SJCRH30 (cell line): ENCODE data around the gene TRIAP1. TPM values are rescaled to one million over a fixed set of nuclear protein-coding genes. Genes with fewer than 3 reads are reported as not detected.
A peak's percentile ranks its signal among the peaks of the same experiment; 100 is the strongest.

Experiments
- DNase-seq, 2 experiments: peaks; one replicate each; pipeline ENCODE4 v3.0.0-alpha.2; 2015 to 2020
- H3K27ac ChIP-seq: fragments of 250-450 bp; sonication (Bioruptor Pico); 2 replicates; pipeline ENCODE4 v1.5.1; 2020; ENCODE audit warnings: mild to moderate bottlenecking, moderate library complexity
- H3K27me3 ChIP-seq: fragments of 250-450 bp; sonication (Bioruptor Pico); 2 replicates; pipeline ENCODE4 v1.5.1; 2020; ENCODE audit warnings: mild to moderate bottlenecking, moderate library complexity
- H3K36me3 ChIP-seq: fragments of 250-450 bp; sonication (Bioruptor Pico); 2 replicates; pipeline ENCODE4 v1.5.1; 2020; ENCODE audit warnings: mild to moderate bottlenecking, moderate library complexity
- H3K4me1 ChIP-seq: fragments of 250-450 bp; sonication (Bioruptor Pico); 2 replicates; pipeline ENCODE4 v1.5.1; 2020; ENCODE audit warnings: mild to moderate bottlenecking, moderate library complexity
- H3K4me3 ChIP-seq: fragments of 250-450 bp; sonication (Bioruptor Pico); 2 replicates; pipeline ENCODE4 v1.5.1; 2020; ENCODE audit warnings: mild to moderate bottlenecking, moderate library complexity
- H3K9me3 ChIP-seq: fragments of 250-450 bp; sonication (Bioruptor Pico); replicated peaks from 2 replicates; pipeline ENCODE4 v1.5.1; 2020; ENCODE audit warnings: mild to moderate bottlenecking, moderate library complexity
- total RNA-seq: library from RNA; depleted of rRNA; stranded (reverse); fragments of >200 nt; shearing (Covaris generic); gene quantifications from 2 replicates; pipeline ENCODE4 v1.2.3, GENCODE V29; 2014

The TRIAP1 gene
- total RNA-seq, 1 experiment from 2014 or later: 43.4 TPM

GRCh38 chr12:120474616-120474960, 28.4 kb upstream of the TRIAP1 start:
- H3K36me3 ChIP-seq: no peaks in the 10 kb centered on the region
- H3K9me3 ChIP-seq: no peaks in the 10 kb centered on the region
- H3K4me3 ChIP-seq: no peak overlapping the region
- H3K27ac ChIP-seq: no peak overlapping the region
- H3K27me3 ChIP-seq: no peaks in the 10 kb centered on the region
- DNase-seq: no peak
- H3K4me1 ChIP-seq: no peaks in the 10 kb centered on the region

- Histone ChIP-seq H3K27ac (no peak overlapping the region), H3K4me1 (no peaks in the 10 kb centered on the region), H3K9me3 (no peaks in the 10 kb centered on the region), H3K36me3 (no peaks in the 10 kb centered on the region), H3K27me3 (no peaks in the 10 kb centered on the region), H3K4me3 (no peak overlapping the region)
- no peak for DNase-seq
These were observed 27.8 kb upstream of the TRIAP1 start for GRCh38 chr12:120473807-120474615.

DNA sequence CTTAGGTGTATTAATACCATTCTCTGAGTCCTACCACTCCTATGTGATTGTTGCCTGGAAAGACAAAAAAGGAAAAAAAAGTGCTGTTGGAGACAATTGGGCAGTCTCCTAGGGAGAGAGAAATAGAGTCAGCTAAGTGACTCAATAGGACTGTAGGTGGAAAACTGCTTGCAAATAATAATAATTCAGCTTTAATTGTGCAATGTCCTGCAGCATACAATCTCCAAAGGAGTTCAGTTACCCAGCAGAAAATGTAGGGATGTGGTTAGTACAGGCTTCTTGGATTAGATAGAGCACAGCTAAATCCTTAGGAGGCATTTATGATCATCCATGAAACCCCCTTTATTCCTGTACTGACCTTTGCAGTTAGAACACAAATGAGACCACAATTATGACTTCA, 26.3 kb upstream of the TRIAP1 start:
- no peak overlapping the region for H3K27ac ChIP-seq
- H3K4me1 ChIP-seq: no peaks in the 10 kb centered on the region
- H3K4me3 ChIP-seq: no peak overlapping the region
- no peaks in the 10 kb centered on the region for H3K27me3 ChIP-seq
- H3K9me3 ChIP-seq: no peaks in the 10 kb centered on the region
- DNase-seq: no peak
- H3K36me3 ChIP-seq: peaks cover under 1% of the 10 kb centered on the region

DNA sequence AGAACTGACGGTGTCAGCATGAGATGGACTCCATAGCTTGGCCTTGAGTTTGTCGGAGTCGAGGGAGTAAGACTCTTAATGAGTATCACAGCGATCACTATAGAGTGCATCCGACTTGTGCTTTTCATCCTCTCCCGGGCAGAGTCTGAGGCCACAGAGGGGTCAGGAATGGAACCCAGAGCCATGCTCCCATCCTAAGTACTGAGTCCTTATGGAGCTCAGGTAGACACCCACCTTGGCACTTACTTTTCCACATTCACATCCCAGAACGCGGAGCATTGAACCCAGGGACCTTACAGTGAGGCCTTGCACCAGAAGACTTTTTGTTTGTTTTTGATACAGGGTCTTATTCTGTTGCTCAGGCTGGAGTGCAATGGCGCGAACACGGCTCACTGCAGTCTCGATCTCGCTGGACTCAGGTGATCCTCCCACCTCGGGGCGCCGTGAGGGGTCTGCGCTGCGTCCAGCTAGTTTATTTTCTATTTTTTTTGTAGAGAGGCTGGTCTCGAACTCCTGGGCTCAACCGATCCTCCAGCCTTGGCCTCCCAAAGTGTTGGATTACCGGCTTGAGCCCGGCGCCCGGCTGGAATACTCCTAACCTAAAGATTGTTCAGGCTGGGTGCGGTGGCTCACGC, 24.1 kb upstream of the TRIAP1 start:
- Histone ChIP-seq H3K27ac (no peak overlapping the region), H3K36me3 (peaks cover 21% of the 10 kb centered on the region), H3K4me1 (no peaks in the 10 kb centered on the region), H3K27me3 (no peaks in the 10 kb centered on the region), H3K9me3 (no peaks in the 10 kb centered on the region), H3K4me3 (peak overlapping the region; percentile 92)
- no peak for DNase-seq

DNA sequence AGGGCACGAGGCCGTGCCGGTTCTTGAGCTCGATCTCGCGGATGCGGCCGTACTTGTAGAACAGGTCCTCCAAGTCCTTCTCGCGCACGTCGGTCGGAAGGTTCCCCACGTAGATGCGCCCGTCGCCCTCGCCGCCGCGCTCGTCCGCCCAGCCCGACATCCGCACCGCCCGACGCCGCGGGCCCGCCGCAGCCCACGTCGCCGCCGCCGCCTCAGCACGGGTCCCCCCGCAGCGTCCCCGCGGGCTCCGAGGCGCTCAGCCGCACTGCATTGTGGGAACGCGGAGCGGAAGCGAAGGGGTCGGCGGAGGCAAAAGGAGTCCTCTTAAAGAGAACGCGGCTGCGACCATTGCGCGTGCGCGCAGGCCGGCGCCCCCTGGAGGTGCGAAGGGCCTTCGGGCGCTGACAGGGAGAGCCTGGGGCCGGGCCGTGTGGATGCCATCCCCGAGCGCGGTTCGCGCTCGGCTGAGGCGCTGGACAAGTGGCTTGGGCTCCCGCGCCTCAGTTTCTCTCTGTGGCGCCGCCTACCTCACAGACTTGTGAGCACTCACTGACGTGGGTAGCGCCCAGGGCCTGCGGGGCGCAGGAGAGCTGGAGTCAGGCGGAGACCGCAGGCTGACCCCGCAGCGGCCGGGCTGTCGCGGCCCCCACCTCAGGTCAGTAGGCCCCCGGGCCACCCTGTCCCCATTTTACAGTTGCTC, 23.4 kb upstream of the TRIAP1 start, which contains the start of gene SRSF9:
TSS of gene SRSF9 (minus strand) at position 299 of the 700 bp plus-strand sequence. CDS start at position 160, 139 bp downstream.
- Histone ChIP-seq H3K27ac (peak within 1 kb of the TSS; percentile 60), H3K9me3 (no peaks in the 10 kb centered on the region), H3K4me1 (no peaks in the 10 kb centered on the region), H3K4me3 (peak within 1 kb of the TSS; percentile 92), H3K36me3 (peaks cover 28% of the 10 kb centered on the region), H3K27me3 (no peaks in the 10 kb centered on the region)
- peak; percentile 95 to 97 for DNase-seq

GRCh38 chr12:120468821-120469449, 22.8 kb upstream of the TRIAP1 start:
- Histone ChIP-seq H3K36me3 (peaks cover 35% of the 10 kb centered on the region), H3K9me3 (no peaks in the 10 kb centered on the region), H3K4me1 (no peaks in the 10 kb centered on the region), H3K27ac (peak overlapping the region; percentile 60), H3K27me3 (no peaks in the 10 kb centered on the region), H3K4me3 (peak overlapping the region; percentile 92)
- no peak for DNase-seq

GRCh38 chr12:120468325-120468820, 22.2 kb upstream of the TRIAP1 start:
- peak; percentile 38 to 55 for DNase-seq
- H3K4me3 ChIP-seq: peak overlapping the region; percentile 92
- no peaks in the 10 kb centered on the region for H3K4me1 ChIP-seq
- H3K27ac ChIP-seq: peak overlapping the region; percentile 60
- no peaks in the 10 kb centered on the region for H3K9me3 ChIP-seq
- H3K27me3 ChIP-seq: no peaks in the 10 kb centered on the region
- peaks cover 40% of the 10 kb centered on the region for H3K36me3 ChIP-seq

GRCh38 chr12:120467439-120467838, 21.3 kb upstream of the TRIAP1 start:
- DNase-seq: no peak

GRCh38 chr12:120466560-120467315, 20.6 kb upstream of the TRIAP1 start:
- DNase-seq: peak; percentile 26 to 59
- no peaks in the 10 kb centered on the region for H3K4me1 ChIP-seq
- H3K9me3 ChIP-seq: no peaks in the 10 kb centered on the region
- H3K27ac ChIP-seq: no peak overlapping the region
- no peak overlapping the region for H3K4me3 ChIP-seq
- no peaks in the 10 kb centered on the region for H3K27me3 ChIP-seq
- H3K36me3 ChIP-seq: peaks cover 56% of the 10 kb centered on the region

More at GRCh38 chr12:120467439-120467838, 21.3 kb upstream of the TRIAP1 start:
- Histone ChIP-seq H3K27ac (no peak overlapping the region), H3K4me3 (no peak overlapping the region), H3K27me3 (no peaks in the 10 kb centered on the region), H3K4me1 (no peaks in the 10 kb centered on the region), H3K36me3 (peaks cover 50% of the 10 kb centered on the region), H3K9me3 (no peaks in the 10 kb centered on the region)

DNA sequence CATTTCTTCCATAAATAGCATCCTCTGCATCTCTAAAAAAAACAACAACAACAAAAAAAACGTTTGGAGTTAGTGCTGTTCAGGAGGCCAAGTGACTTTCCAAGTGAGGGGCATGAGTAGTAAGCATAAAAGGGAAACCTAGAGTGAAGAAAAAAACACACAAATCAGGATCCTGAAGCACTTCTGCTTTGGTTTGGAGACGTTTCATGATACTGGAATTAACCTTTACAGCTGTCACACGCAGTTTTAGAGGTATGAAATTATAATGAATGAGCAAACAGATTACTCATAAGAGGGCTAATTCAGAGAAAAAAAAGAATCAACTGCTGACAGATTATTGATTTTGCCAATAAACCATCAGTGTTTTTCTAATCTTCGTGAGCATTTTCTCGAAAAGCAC, 19.6 kb upstream of the TRIAP1 start:
- no peaks in the 10 kb centered on the region for H3K9me3 ChIP-seq
- no peak for DNase-seq
- H3K36me3 ChIP-seq: peaks cover 64% of the 10 kb centered on the region
- no peaks in the 10 kb centered on the region for H3K27me3 ChIP-seq
- H3K27ac ChIP-seq: no peak overlapping the region
- H3K4me1 ChIP-seq: no peaks in the 10 kb centered on the region
- H3K4me3 ChIP-seq: no peak overlapping the region

DNA sequence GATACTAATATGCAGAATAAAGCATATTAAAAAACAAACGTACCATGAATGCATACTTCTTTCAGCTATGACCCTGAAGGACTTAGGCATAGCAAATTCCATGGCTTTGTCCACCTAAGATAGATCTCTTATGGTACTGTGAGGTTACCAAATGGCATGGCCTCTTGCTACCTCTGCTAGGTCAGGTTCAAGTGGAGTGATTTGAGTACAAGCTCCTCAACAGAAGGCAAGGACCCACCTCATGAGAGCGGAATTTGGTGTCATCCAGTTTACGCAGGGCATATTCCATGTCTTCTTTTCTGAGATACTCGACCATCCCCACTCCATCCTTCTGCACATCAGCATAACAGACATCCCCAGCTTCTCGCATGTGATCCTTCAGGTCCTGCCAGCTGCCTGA, 17.5 kb upstream of the TRIAP1 start:
- Histone ChIP-seq H3K9me3 (no peaks in the 10 kb centered on the region), H3K27ac (no peak overlapping the region), H3K27me3 (no peaks in the 10 kb centered on the region), H3K36me3 (peaks cover 81% of the 10 kb centered on the region), H3K4me3 (no peak overlapping the region), H3K4me1 (no peaks in the 10 kb centered on the region)
- no peak for DNase-seq

GRCh38 chr12:120462099-120462640, 16.0 kb upstream of the TRIAP1 start:
- Histone ChIP-seq H3K27ac (no peak overlapping the region), H3K9me3 (no peaks in the 10 kb centered on the region), H3K4me1 (no peaks in the 10 kb centered on the region), H3K27me3 (no peaks in the 10 kb centered on the region), H3K4me3 (no peak overlapping the region), H3K36me3 (peaks cover 86% of the 10 kb centered on the region)
- no peak for DNase-seq

- H3K27ac ChIP-seq: no peak overlapping the region
- peaks cover 82% of the 10 kb centered on the region for H3K36me3 ChIP-seq
- H3K4me1 ChIP-seq: no peaks in the 10 kb centered on the region
- H3K4me3 ChIP-seq: no peak overlapping the region
- no peaks in the 10 kb centered on the region for H3K9me3 ChIP-seq
- DNase-seq: no peak
- no peaks in the 10 kb centered on the region for H3K27me3 ChIP-seq
These were observed 14.0 kb upstream of the TRIAP1 start for GRCh38 chr12:120460157-120460556.

DNA sequence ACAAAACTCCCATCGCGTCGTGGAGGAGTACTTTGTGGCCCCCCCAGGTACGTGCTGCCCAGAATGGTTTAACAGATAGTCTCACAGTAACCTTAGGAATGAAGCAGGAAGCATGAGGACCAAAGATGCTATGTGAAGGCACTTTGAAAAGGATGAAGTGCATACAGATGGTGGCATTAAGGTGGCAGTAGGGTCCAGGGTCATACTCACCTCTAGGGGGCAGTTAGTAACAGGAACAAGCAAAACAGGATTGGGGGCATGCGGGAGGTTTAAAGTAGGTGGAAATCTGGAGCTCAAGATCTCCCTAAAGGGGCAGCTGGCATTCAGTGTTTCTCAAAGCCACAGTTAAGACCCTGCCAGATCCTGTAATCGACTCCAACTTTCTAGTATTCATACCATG, 10.9 kb upstream of the TRIAP1 start:
- Histone ChIP-seq H3K27ac (no peak overlapping the region), H3K4me1 (no peaks in the 10 kb centered on the region), H3K4me3 (no peak overlapping the region), H3K9me3 (no peaks in the 10 kb centered on the region), H3K36me3 (peaks cover 58% of the 10 kb centered on the region), H3K27me3 (no peaks in the 10 kb centered on the region)
- peak in 1 of 2 experiments; percentile 25 for DNase-seq
